Ascending aorta (tissue), 2 donors: ENCODE measurements around the gene PXMP4. TPM values are rescaled to one million over a fixed set of nuclear protein-coding genes. Genes with fewer than 3 reads are reported as not detected.

Experiments
- DNase-seq, 2 donors: peaks; one replicate each; pipeline ENCODE4 v3.0.0-alpha.2; 2019; ENCODE audit warnings: low spot score in 2 of 2
- H3K27ac ChIP-seq, 2 donors: fragments of 200-600 bp; sonication (generic); one replicate each; pipeline ENCODE4 v1.5.1; 2016 to 2017; ENCODE audit warnings: mild to moderate bottlenecking in 1 of 2
- H3K27me3 ChIP-seq: fragments of 200-600 bp; sonication (generic); one replicate; pipeline ENCODE4 v1.5.1; 2017
- H3K36me3 ChIP-seq, 2 donors: fragments of 200-600 bp; sonication (generic); one replicate each; pipeline ENCODE4 v1.5.1; 2016
- H3K4me1 ChIP-seq, 2 donors: fragments of 200-600 bp; sonication (generic); one replicate each; pipeline ENCODE4 v1.5.1; 2016 to 2017; ENCODE audit warnings: mild to moderate bottlenecking in 1 of 2
- H3K4me3 ChIP-seq, 2 donors: fragments of 200-600 bp; sonication (generic); one replicate each; pipeline ENCODE4 v1.5.1; 2016 to 2017; ENCODE audit warnings: mild to moderate bottlenecking in 1 of 2
- H3K9me3 ChIP-seq, 2 donors: fragments of 200-600 bp; sonication (generic); one replicate each; pipeline ENCODE4 v1.5.1; 2016
- intact Hi-C: fragments of 100-400 bp; cut with DNase I; formaldehyde crosslinking; loops from one replicate; pipeline ENCODE4 v1.15.1; 2023
- total RNA-seq: library from RNA; depleted of rRNA; stranded (reverse); fragments of >200 nt; gene quantifications from one replicate; pipeline ENCODE4 v1.1.0, GENCODE V29; 2016
- TF ChIP-seq, protein P1 (sequence below), 3 experiments: fragments of 200-600 bp in 2 of 3; fragments of 450-650 bp in 1 of 3; sonication (generic) in 2 of 3; IDR thresholded peaks; one replicate each; pipeline ENCODE4 v1.5.1; 2016 to 2019; ENCODE audit warnings: antibody characterized with exemption in 3 of 3, mild to moderate bottlenecking in 1 of 3, moderate library complexity in 1 of 3

Gene PXMP4, protein sequence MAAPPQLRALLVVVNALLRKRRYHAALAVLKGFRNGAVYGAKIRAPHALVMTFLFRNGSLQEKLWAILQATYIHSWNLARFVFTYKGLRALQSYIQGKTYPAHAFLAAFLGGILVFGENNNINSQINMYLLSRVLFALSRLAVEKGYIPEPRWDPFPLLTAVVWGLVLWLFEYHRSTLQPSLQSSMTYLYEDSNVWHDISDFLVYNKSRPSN
- 38.0 TPM for total RNA-seq

DNA sequence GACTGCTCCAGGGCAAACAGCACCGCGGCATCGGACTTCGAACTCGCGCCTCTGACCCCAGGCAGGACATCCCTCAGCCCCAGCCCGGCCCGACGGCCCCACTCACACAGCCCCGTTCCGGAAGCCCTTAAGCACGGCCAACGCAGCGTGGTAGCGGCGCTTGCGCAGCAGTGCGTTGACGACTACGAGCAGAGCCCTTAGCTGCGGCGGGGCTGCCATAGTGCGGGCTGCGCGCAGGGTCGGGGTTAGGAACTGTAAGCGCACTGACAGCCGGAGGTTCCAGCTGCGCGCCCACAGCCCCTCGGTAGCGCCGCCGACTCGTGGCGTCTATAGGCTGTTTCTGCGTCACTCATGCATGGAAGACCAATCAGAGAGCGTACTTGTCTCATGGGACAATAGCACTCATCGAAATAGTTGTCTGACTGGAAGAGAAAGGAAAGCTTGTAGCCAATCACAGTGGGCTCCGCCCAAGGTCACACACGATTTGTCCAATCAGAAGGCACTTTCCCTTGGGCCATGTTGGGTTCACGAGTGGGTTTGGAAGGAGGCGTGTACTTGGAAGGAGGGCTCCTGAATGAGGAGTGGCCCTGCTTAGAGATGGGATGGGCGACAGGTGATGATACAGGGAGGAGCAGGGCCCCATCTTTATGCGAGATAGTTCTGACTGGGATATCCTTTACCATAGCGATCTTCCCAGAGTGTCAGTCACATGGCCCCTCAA, at the start of gene PXMP4:
Gene PXMP4 (minus strand): TSS at position 322 of the 721 bp plus-strand sequence. CDS start 103 bp downstream, at position 219.
- Histone ChIP-seq H3K27ac (peak within 1 kb of the TSS; percentile 68 to 76), H3K4me1 (peaks cover 3 to 7% of the 10 kb centered on the region in 2 donors), H3K4me3 (peak within 1 kb of the TSS; percentile 64 to 92), H3K27me3 (no peaks in the 10 kb centered on the region), H3K36me3 (no peaks in the 10 kb centered on the region), H3K9me3 (no peaks in the 10 kb centered on the region)
- peak; percentile 83 to 97 for DNase-seq
- intact Hi-C loops, result no loop called here
- TF ChIP-seq, protein P1, sequence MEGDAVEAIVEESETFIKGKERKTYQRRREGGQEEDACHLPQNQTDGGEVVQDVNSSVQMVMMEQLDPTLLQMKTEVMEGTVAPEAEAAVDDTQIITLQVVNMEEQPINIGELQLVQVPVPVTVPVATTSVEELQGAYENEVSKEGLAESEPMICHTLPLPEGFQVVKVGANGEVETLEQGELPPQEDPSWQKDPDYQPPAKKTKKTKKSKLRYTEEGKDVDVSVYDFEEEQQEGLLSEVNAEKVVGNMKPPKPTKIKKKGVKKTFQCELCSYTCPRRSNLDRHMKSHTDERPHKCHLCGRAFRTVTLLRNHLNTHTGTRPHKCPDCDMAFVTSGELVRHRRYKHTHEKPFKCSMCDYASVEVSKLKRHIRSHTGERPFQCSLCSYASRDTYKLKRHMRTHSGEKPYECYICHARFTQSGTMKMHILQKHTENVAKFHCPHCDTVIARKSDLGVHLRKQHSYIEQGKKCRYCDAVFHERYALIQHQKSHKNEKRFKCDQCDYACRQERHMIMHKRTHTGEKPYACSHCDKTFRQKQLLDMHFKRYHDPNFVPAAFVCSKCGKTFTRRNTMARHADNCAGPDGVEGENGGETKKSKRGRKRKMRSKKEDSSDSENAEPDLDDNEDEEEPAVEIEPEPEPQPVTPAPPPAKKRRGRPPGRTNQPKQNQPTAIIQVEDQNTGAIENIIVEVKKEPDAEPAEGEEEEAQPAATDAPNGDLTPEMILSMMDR (IDR thresholded peaks at IDR 0.05), result no peak

DNA sequence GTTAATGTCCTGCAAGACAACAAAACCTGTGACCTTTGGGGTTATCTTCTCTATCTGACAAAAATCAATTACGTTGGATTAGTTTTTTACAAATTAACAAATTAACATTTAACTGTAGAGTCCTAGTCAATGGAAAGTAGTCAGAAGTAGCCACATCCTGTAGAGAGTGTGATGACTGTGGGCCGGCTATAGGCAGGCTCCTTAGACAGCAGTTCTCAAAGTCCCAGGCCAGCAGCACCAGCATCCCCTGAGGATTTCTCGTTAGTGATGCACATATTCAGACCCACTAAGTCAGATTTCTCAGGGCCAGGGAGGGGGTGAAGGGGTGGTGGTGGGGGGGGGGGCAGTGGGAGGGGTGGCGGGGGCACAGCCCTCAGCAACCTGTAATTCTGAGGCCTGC, 48.9 kb upstream of the PXMP4 start:
- no peak overlapping the region for H3K27ac ChIP-seq
- H3K9me3 ChIP-seq, result no peaks in the 10 kb centered on the region
- peaks cover 11 to 16% of the 10 kb centered on the region in 2 donors for H3K36me3 ChIP-seq
- intact Hi-C loops, result no loop called here
- no peak overlapping the region for H3K4me3 ChIP-seq
- TF ChIP-seq, protein P1 (IDR thresholded peaks at IDR 0.05), result no peak
- H3K27me3 ChIP-seq, result no peaks in the 10 kb centered on the region
- H3K4me1 ChIP-seq, result no peaks in the 10 kb centered on the region
- no peak for DNase-seq

DNA sequence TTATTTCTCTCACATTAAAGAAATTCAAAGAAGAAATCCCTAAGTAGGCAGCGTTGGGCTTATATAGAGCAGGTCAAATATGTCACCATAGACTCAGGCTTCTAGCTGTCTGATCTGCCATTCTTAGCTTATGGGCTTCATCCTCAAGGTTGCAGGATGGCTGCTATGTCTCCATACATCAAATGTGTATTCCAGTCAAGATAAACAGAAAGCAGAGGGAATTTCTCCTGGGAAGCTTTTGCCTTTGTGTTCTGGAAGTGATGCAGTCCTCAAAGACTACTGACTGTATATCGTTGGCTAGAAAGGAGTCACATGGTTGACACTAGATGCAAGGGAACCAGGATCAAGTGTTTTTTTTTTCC, 47.6 kb upstream of the PXMP4 start:
- Histone ChIP-seq H3K4me1 (no peaks in the 10 kb centered on the region), H3K27ac (no peak overlapping the region), H3K4me3 (no peak overlapping the region), H3K9me3 (no peaks in the 10 kb centered on the region), H3K36me3 (peaks cover 11 to 20% of the 10 kb centered on the region in 2 donors), H3K27me3 (no peaks in the 10 kb centered on the region)
- TF ChIP-seq, protein P1 (IDR thresholded peaks at IDR 0.05), result no peak
- DNase-seq, result no peak
- intact Hi-C loops, result no loop called here

DNA sequence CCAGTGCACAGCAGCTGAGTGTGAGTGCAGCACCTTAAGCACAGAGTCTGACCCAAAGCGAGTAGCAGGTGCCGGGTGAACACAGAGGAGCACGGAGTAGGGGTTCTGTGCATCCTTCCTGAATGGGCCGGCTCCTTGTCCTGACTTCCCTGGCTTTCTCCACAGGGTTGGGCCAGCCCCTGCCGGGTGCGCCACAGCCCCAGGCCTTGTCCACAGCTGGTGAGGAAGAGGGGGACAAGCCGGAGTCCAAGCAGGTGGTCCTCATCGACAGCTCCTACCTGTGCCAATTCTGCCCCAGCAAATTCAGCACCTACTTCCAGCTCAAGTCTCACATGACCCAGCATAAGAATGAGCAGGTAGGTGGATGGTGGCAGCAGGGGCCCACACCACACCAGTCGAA, 46.6 kb upstream of the PXMP4 start:
- no peak overlapping the region for H3K4me3 ChIP-seq
- peaks cover 14 to 20% of the 10 kb centered on the region in 2 donors for H3K36me3 ChIP-seq
- no peak overlapping the region for H3K27ac ChIP-seq
- no peaks in the 10 kb centered on the region for H3K9me3 ChIP-seq
- no peaks in the 10 kb centered on the region for H3K27me3 ChIP-seq
- H3K4me1 ChIP-seq, result no peaks in the 10 kb centered on the region
- TF ChIP-seq, protein P1 (IDR thresholded peaks at IDR 0.05), result no peak
- no peak for DNase-seq
- intact Hi-C loops, result no loop called here

DNA sequence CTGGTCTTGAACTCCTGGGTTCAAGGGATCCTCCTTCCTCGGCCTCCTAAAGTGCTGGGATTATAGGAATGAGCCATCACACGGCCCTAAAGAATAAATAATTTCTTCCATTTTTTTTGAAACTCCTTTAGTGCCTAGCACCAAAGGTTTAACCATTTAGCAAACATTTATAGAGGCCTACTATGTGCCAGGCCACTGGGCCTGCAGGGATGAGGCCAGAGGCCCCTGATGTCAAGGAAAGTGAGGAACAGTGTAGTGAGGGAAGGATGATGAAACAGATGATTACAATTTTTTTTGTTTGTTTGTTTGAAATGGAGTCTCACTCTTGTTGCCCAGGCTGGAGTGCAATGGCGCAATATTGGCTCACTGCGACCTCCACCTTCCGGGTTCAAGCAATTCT, 45.5 kb upstream of the PXMP4 start:
- intact Hi-C loops, result no loop called here
- Histone ChIP-seq H3K4me3 (no peak overlapping the region), H3K27me3 (no peaks in the 10 kb centered on the region), H3K4me1 (no peaks in the 10 kb centered on the region), H3K36me3 (peaks cover 16 to 20% of the 10 kb centered on the region in 2 donors), H3K9me3 (no peaks in the 10 kb centered on the region), H3K27ac (no peak overlapping the region)
- DNase-seq, result no peak
- TF ChIP-seq, protein P1 (IDR thresholded peaks at IDR 0.05), result no peak
